ENCODE data around the gene ADM2.
A peak's percentile ranks its signal among the peaks of the same experiment; 100 is the strongest.
"Not testable (repeated sequence)": the region's sequence is repeated elsewhere in the genome, so short reads cannot be mapped to it uniquely, and the experiment has no call there.

ADM2 gene

GRCh38 chr22:50530877-50531545 lies 49.7 kb downstream of the ADM2 start:
- no peaks in the 10 kb centered on the region for H3K9me3 Mint-ChIP-seq
- H3K27me3 Mint-ChIP-seq (ENCODE audit: low read depth): peaks cover 66% of the 10 kb centered on the region
- H3K4me1 Mint-ChIP-seq: peaks cover 23% of the 10 kb centered on the region
- H3K36me3 Mint-ChIP-seq (ENCODE audit: low read depth): no peaks in the 10 kb centered on the region
- no peak for TF ChIP-seq CTCF (IDR thresholded peaks at IDR 0.05; ENCODE audit: unreplicated experiment in 3 of 3)
- H3K27ac Mint-ChIP-seq: no peak overlapping the region
- H3K4me3 Mint-ChIP-seq: peak overlapping the region; percentile 34 to 71 (median 65)

- TF ChIP-seq CTCF (IDR thresholded peaks at IDR 0.05; ENCODE audit: unreplicated experiment in 3 of 3): no peak
- H3K4me1 Mint-ChIP-seq: peaks cover 23% of the 10 kb centered on the region
- H3K9me3 Mint-ChIP-seq: no peaks in the 10 kb centered on the region
- H3K27me3 Mint-ChIP-seq (ENCODE audit: low read depth): peaks cover 66% of the 10 kb centered on the region
- H3K4me3 Mint-ChIP-seq: peak overlapping the region in 2 of 3 experiments; percentile 65 to 71
- H3K27ac Mint-ChIP-seq: no peak overlapping the region
- H3K36me3 Mint-ChIP-seq (ENCODE audit: low read depth): no peaks in the 10 kb centered on the region
Measured at GRCh38 chr22:50531546-50531961, 50.2 kb downstream of the ADM2 start.

- no peaks in the 10 kb centered on the region for H3K9me3 Mint-ChIP-seq
- H3K36me3 Mint-ChIP-seq (ENCODE audit: low read depth): no peaks in the 10 kb centered on the region
- peaks cover 23% of the 10 kb centered on the region for H3K4me1 Mint-ChIP-seq
- peak overlapping the region; percentile 61 to 73 (median 65) for H3K4me3 Mint-ChIP-seq
- H3K27ac Mint-ChIP-seq: no peak overlapping the region
- H3K27me3 Mint-ChIP-seq (ENCODE audit: low read depth): peaks cover 66% of the 10 kb centered on the region
- TF ChIP-seq CTCF (IDR thresholded peaks at IDR 0.05; ENCODE audit: unreplicated experiment in 3 of 3): no peak
Measured at GRCh38 chr22:50531962-50532674, 50.8 kb downstream of the ADM2 start.

- H3K4me3 Mint-ChIP-seq: peak overlapping the region; percentile 61 to 73 (median 65)
- TF ChIP-seq CTCF (IDR thresholded peaks at IDR 0.05; ENCODE audit: unreplicated experiment in 3 of 3): no peak
- no peaks in the 10 kb centered on the region for H3K9me3 Mint-ChIP-seq
- peaks cover 23% of the 10 kb centered on the region for H3K4me1 Mint-ChIP-seq
- peak overlapping the region; percentile 21 to 63 (median 57) for H3K27ac Mint-ChIP-seq
- H3K36me3 Mint-ChIP-seq (ENCODE audit: low read depth): no peaks in the 10 kb centered on the region
- H3K27me3 Mint-ChIP-seq (ENCODE audit: low read depth): peaks cover 61% of the 10 kb centered on the region
Measured at GRCh38 chr22:50532824-50533796, 51.8 kb downstream of the ADM2 start.

GRCh38 chr22:50533856-50534711 lies 52.7 kb downstream of the ADM2 start:
- Mint-ChIP-seq H3K4me3 (peak overlapping the region; percentile 9 to 25 (median 10)), H3K4me1 (peaks cover 23% of the 10 kb centered on the region), H3K27ac (peak overlapping the region; percentile 21 to 63 (median 63)), H3K27me3 (ENCODE audit: low read depth) (peaks cover 51% of the 10 kb centered on the region)
- not testable (repeated sequence) for H3K9me3 Mint-ChIP-seq; H3K36me3 Mint-ChIP-seq (ENCODE audit: low read depth)

Measured in nephron (organoid).